Effector memory CD4-positive, alpha-beta T cell (primary cell): ENCODE data around the gene PSMD2.

Source experiments
- DNase-seq, 3 donors: peaks; one replicate each; pipeline ENCODE4 v3.0.0-alpha.2; 2020
- H3K27ac ChIP-seq: 2 replicates; pipeline ENCODE4 v1.7.0; 2013; ENCODE audit warnings: mild to moderate bottlenecking, low read length, moderate library complexity; ENCODE audit not compliant: insufficient read depth, poor library complexity, severe bottlenecking
- H3K27me3 ChIP-seq: replicated peaks from 2 replicates; pipeline ENCODE4 v1.7.0; 2013; ENCODE audit warnings: mild to moderate bottlenecking, low read length; ENCODE audit not compliant: insufficient read depth, control insufficient read depth, poor library complexity, severe bottlenecking
- H3K36me3 ChIP-seq: 2 replicates; pipeline ENCODE4 v1.7.0; 2013; ENCODE audit warnings: mild to moderate bottlenecking, low read length, moderate library complexity; ENCODE audit not compliant: control insufficient read depth, insufficient read depth
- H3K4me1 ChIP-seq: 2 replicates; pipeline ENCODE4 v1.7.0; 2013; ENCODE audit warnings: low read length, mild to moderate bottlenecking; ENCODE audit not compliant: control insufficient read depth, insufficient read depth, poor library complexity, severe bottlenecking
- H3K4me3 ChIP-seq: 2 replicates; pipeline ENCODE4 v1.7.0; 2013; ENCODE audit warnings: low read length, low read depth, mild to moderate bottlenecking; ENCODE audit not compliant: insufficient read depth, poor library complexity, severe bottlenecking
- H3K9me3 ChIP-seq: 2 replicates; pipeline ENCODE4 v1.7.0; 2013; ENCODE audit warnings: mild to moderate bottlenecking, low read length, moderate library complexity; ENCODE audit not compliant: control insufficient read depth
- total RNA-seq, 3 donors: gene quantifications; one replicate each; lab custom pipeline; 2026; lab: John Stamatoyannopoulos, UW

PSMD2 gene
- 95.4 to 105 (median 103) reads per million in 3 donors for total RNA-seq

DNA sequence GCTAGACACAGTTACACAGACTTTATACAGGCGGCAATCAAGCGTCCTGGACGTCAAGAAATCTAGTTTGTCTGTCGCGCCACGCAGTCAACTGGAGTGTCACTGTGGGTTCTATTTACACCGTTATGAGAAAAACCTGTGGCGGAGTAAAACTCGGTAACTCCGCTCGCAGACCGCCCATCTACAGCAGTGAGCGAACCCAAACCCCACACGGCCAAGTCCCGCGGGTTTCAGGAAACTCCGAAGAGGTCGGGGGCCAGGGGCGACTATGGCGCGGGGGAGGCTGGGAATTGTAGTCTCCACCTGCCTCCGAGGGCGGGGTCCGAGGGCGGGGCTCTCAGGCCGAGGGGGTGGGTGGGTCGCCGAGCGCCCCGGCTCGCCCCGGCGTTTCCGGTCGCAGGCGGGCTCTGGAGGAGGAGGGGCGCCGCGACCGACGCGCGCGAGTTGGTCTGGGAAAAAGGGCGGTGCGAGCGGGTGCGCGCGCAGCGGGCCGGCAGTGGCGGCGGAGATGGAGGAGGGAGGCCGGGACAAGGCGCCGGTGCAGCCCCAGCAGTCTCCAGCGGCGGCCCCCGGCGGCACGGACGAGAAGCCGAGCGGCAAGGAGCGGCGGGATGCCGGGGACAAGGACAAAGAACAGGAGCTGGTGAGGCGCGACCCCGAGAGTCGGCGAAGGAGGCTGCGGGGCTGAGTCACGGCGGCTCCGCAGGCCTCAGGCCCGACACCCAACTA, at the start of gene PSMD2:
Gene PSMD2, plus strand, starts transcription at position 483 of the 729 bp plus-strand sequence. Its CDS starts 26 bp downstream, at position 509.
- peak; percentile 96 to 97 (median 97) for DNase-seq
- Histone ChIP-seq H3K4me3 (peak within 1 kb of the TSS; percentile 64), H3K27me3 (no peaks in the 10 kb centered on the region), H3K9me3 (no peaks in the 10 kb centered on the region), H3K27ac (peak within 1 kb of the TSS; percentile 74), H3K4me1 (peaks cover 6% of the 10 kb centered on the region), H3K36me3 (peaks cover 33% of the 10 kb centered on the region)

- Histone ChIP-seq H3K27me3 (no peaks in the 10 kb centered on the region), H3K36me3 (peaks cover 11% of the 10 kb centered on the region), H3K9me3 (no peaks in the 10 kb centered on the region), H3K4me1 (peaks cover 3% of the 10 kb centered on the region), H3K4me3 (peak within 1 kb of the TSS; percentile 82), H3K27ac (peak within 1 kb of the TSS; percentile 71)
- DNase-seq: peak; percentile 93 to 95 (median 94)
These were observed 49.5 kb upstream of the PSMD2 start, which contains the start of gene EEF1AKMT4 for GRCh38 chr3:184249412-184250166. Gene EEF1AKMT4, plus strand, starts transcription at chr3:184249672. Its CDS starts 23 bp downstream, at chr3:184249695.

DNA sequence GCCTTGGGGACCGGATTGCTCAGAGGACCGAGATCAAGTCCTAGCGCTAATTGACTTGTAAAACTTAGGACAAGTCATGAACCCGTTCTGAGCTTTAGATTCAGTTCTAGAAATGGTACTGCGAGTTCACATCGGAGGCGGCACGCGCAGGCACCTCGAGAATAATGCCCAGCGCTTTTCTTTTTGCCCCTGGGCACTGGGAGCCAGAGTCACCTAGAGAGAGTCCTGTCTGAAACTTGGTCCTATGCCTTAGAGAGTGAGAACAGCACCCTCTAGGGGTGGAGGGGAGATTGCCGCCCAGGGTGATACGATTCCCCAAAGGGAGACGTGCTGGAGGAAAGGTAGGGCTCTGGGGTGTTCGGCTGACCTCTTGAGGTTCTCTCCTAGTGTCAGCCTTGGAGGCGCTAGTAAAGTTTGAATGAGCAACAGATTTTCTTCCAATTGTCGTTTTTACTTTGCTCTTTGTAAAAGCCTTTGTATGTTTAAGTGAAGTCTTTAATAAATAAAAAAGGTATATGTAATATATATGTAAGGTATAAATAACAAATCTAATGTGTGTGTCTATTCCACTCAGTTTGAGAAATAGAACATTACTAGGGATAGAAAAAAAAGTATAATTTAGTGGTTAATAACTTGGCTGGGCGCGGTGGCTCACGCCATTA, 48.7 kb upstream of the PSMD2 start:
- H3K27ac ChIP-seq: peak overlapping the region; percentile 56

GRCh38 chr3:184255291-184256039, 43.6 kb upstream of the PSMD2 start:
- peaks cover under 1% of the 10 kb centered on the region for H3K27me3 ChIP-seq
- H3K9me3 ChIP-seq: no peaks in the 10 kb centered on the region
- no peak for DNase-seq
- H3K4me3 ChIP-seq: no peak overlapping the region
- no peak overlapping the region for H3K27ac ChIP-seq
- H3K36me3 ChIP-seq: no peaks in the 10 kb centered on the region
- H3K4me1 ChIP-seq: peaks cover 4% of the 10 kb centered on the region

More for the DNA sequence above, 48.7 kb upstream of the PSMD2 start:
- Histone ChIP-seq H3K27me3 (no peaks in the 10 kb centered on the region), H3K36me3 (peaks cover 4% of the 10 kb centered on the region), H3K4me3 (peak overlapping the region; percentile 82), H3K9me3 (no peaks in the 10 kb centered on the region), H3K4me1 (peaks cover 3% of the 10 kb centered on the region)
- peak; percentile 66 to 83 (median 81) for DNase-seq

DNA sequence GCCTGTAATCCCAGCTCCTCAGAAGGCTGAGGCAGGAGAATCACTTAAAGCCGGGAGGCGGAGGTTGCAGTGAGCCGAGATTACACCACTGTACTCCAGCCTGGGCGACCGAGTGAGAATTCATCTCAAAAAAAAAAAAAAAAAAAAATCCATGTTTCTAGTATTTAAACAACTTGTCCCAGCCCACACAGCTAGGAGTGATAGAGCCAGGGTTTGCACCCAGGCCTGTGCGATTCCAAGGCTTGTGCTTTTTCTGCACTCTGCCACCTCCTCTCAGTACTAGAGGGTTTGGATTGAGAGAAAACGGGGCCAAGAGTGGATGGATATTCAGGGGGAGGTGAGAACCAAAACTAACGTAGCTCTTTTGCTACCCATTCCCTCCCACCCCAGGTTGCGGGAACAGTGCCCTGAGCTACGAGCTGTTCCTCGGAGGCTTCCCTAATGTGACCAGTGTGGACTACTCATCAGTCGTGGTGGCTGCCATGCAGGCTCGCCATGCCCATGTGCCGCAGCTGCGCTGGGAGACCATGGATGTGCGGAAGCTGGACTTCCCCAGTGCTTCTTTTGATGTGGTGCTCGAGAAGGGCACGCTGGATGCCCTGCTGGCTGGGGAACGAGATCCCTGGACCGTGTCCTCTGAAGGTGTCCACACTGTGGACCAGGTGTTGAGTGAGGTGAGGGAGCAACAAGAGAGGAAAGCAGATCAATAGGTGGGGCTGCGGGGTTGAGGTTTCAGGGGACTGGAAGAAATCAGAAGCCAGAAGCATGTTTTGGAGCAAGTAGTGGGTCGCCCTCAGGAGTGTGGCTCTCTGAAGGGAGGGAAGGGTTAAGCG, 41.7 kb upstream of the PSMD2 start:
- Histone ChIP-seq H3K9me3 (no peaks in the 10 kb centered on the region), H3K27ac (no peak overlapping the region), H3K27me3 (peaks cover 3% of the 10 kb centered on the region), H3K4me1 (peaks cover 17% of the 10 kb centered on the region), H3K36me3 (no peaks in the 10 kb centered on the region), H3K4me3 (no peak overlapping the region)
- DNase-seq: no peak

- DNase-seq: no peak
- Histone ChIP-seq H3K4me3 (no peak overlapping the region), H3K27me3 (peaks cover 3% of the 10 kb centered on the region), H3K9me3 (no peaks in the 10 kb centered on the region), H3K4me1 (peaks cover 24% of the 10 kb centered on the region), H3K36me3 (no peaks in the 10 kb centered on the region), H3K27ac (no peak overlapping the region)
These were observed 40.1 kb upstream of the PSMD2 start for GRCh38 chr3:184258926-184259325.

DNA sequence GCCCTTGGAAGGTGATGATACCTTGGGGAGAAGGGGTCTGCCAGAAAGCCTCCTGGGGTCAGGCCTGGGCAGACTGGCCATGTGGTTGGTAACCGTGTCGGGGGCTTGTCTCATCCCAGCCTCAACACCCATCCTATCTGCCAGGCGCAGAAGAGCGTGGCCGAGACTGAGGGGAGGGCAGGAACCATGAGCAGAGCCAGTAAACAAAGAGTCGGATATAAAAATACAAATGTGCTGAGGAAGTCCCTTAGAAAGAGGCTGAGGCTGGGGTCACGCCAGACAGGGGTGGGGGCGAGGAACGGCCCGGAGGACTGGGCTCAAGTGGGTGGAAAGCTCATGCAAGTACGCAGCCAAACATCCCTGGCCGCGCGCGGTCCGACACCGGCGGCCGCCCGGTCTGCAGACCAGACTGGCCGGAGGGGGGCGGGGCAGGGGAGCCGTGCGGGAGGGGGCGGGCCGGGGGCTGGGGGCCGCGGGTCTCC, 39.6 kb upstream of the PSMD2 start:
- peaks cover 3% of the 10 kb centered on the region for H3K27me3 ChIP-seq
- H3K36me3 ChIP-seq: no peaks in the 10 kb centered on the region
- no peak for DNase-seq
- H3K9me3 ChIP-seq: no peaks in the 10 kb centered on the region
- H3K4me3 ChIP-seq: no peak overlapping the region
- no peak overlapping the region for H3K27ac ChIP-seq
- peaks cover 24% of the 10 kb centered on the region for H3K4me1 ChIP-seq

- Histone ChIP-seq H3K4me1 (peaks cover 24% of the 10 kb centered on the region), H3K36me3 (no peaks in the 10 kb centered on the region), H3K9me3 (no peaks in the 10 kb centered on the region), H3K4me3 (peak overlapping the region; percentile 59), H3K27ac (peak overlapping the region; percentile 7), H3K27me3 (peaks cover 3% of the 10 kb centered on the region)
- peak in 1 of 3 donors; percentile 18 for DNase-seq
These were observed 38.9 kb upstream of the PSMD2 start for GRCh38 chr3:184259878-184260723.
